GM12891 (cell line): ENCODE data around the gene STK39.

Source experiments
- POLR2A ChIP-seq: IDR thresholded peaks from 2 replicates; pipeline ENCODE4 v1.6.1; 2011; ENCODE audit warnings: low read depth, low read length, control low read depth
- POLR2AphosphoS5 ChIP-seq: IDR thresholded peaks from 2 replicates; pipeline ENCODE4 v1.6.1; 2011; ENCODE audit warnings: low read depth, low read length, control low read depth
- SPI1 ChIP-seq: IDR thresholded peaks from 2 replicates; pipeline ENCODE4 v1.6.1; 2011; ENCODE audit warnings: low read depth, low read length, control low read depth
- TAF1 ChIP-seq: IDR thresholded peaks from 2 replicates; pipeline ENCODE4 v1.6.1; 2011; ENCODE audit warnings: low read depth, low read length, control low read depth

GRCh38 chr2:168143813-168144212, 103.6 kb downstream of the STK39 start:
- TF ChIP-seq TAF1: no peak
- no peak for TF ChIP-seq POLR2AphosphoS5
- no peak for TF ChIP-seq SPI1
- no peak for TF ChIP-seq POLR2A
